ENCODE measurements around the gene PTGIS.

Gene PTGIS

DNA sequence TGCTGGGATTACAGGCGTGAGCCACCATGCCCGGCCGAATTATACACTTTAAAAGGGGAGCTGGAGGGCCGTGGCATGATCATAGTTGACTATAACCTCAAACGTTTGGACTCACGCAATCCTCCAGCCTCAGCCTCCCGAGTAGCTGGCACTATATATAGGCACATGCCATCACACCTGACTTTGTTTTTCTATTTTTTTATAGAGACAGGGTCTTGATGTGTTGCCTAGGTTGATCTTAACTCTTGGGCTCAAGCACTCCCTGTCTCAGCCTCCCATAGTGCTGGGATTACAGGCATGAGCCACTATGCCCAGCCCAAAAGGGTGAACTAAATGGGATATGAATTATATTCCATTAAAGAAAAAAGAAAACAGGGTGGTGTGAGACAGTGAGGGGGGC, 7.8 kb downstream of the PTGIS start:
- DNase-seq (ENCODE audit: low spot score), result no peak

DNA sequence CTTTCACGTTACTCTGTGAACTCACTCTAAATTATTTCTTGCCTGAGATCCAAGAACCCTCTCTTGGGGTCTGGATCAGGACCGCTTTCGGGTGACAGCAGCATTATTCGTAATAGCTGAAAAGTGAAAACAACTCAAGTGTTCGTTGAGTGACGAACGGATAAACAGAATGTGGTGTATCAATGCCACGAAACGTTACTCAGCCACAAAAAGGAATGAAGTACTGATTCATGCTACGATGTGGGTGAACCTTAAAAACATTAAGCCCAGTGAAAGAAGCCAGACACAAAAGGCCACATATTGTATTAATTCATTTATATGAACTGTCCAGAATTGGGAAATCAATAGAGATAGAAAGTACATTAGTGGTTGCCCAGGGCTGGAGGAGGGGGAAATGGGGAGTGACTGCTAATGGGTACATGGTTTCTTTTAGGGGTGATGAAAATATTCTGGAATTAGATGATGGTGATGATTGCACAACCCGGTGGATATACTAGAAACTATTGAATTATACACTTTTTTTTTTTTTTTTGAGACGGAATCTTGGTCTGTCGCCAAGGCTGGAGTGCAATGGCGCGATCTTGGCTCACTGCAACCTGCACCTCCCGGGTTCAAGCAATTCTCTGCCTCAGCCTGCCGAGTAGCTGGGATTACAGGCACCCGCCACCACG, 8.4 kb downstream of the PTGIS start:
- DNase-seq (ENCODE audit: low spot score), result no peak

DNA sequence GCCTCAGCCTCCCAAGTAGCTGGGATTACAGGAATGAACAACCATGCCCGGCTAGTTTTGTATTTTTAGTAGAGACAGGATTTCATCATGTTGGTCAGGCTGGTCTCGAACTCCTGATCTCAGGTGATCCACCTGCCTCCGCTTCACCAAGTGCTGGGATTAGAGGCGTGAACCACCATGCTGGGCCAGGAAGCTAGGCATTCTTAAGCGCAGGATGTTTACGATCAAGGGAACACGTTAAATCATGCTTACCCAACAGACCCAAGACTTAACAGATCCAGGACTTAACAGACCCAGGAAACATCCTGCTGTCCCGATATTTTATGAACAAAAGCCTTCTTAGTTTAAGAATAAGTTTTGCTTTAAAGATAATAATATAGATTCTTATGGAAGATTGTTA, 9.1 kb downstream of the PTGIS start:
- DNase-seq (ENCODE audit: low spot score), result no peak

DNA sequence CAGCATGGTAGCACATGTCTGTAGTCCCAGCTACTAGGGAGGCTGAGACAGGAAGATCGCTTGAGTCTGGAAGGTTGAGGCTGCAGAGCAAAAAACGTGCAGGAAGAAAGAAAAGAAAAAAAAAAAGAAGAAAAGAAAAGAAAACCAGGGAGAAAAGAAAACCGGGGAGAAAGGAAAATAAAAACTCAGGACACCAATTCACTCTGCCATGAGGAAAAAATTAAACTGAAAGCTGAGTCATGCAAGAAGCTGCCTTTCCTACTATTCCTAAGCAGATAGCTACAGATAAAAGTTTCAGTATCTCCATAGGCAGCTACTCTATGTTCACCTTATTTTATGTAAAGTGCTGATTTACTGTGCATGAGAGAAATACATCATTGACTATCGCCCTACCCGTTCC, 10.5 kb downstream of the PTGIS start:
- no peak for DNase-seq (ENCODE audit: low spot score)

DNA sequence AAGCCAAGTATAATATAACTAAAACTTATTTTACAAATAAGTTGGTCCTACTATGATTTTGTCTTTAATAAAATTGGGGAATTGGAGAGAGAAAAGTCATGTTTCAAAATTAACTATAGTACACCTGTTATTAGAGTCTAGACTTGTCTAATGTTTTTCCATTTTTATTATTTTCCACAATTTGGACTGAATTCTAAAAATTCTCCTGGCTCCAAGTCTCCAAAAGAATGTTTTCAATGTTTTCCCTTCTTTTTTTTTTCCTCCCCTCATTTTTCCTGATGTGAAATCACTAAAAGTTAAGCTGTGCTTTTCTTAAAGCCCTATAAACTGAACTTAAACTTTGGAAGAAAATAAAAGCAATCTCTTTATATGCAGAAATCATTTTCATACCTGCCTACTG, 11.3 kb downstream of the PTGIS start:
- DNase-seq (ENCODE audit: low spot score), result no peak

DNA sequence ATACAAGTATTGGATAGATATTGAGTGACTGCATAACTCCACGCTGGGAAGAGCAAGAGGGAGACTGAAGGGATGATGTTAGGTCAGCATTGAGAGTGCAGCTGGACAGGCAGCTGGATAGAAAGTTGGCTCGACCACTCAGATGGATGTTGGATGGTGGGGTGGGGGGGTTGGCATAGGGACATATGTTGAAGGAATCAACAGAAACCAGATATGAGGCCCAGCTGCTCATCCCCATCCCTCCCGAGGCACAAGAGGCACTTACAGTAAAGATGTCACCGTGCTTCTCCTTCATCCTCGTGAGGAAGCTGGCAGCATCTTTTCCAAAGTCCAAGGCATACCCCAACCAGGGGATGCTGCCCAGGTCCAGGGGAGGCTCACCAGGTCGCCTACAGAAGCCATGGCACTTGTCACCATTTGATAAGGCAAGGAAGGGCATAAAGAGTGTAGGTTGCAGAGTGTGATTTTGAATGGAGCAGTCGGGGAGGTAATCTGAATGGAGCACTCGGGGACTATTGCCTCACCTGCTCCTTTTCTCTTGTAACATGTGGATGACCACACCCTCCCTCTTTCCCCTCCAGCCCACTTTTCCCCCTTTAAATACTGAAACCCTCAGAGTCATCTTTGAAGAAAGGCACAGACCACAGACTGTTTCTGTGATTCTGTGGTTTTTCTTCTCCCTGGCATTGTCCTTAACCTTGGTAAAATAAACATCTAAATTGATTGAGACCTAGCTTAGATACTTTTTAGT, 18.0 kb downstream of the PTGIS start:
- no peak for DNase-seq (ENCODE audit: low spot score)

DNA sequence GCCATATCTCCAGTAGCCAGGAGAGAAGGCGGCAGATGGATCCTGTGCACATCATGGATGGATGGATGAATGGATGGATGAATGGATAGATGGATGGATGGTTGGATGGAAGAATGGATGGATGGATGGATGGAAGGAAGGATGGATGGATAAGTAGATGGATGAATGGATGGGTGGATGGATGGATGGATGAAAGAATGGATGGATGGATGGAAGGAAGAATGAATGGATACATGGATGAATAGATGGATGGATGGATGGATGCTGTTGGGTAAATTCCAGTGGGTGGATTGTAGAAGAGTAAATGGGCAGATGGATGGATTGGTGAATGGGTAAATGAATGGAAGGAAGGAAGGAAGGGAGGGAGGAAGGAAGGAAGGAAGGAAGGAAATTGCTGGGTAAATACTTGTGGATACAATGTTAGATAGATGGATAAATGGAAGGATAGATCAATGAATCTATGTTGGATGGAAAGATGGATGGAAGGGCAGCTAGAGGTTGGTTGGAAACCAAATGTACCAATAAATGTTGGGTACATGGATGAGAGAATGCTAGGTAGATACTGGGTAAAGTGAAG, 19.5 kb downstream of the PTGIS start:
- DNase-seq (ENCODE audit: low spot score), result no peak

DNA sequence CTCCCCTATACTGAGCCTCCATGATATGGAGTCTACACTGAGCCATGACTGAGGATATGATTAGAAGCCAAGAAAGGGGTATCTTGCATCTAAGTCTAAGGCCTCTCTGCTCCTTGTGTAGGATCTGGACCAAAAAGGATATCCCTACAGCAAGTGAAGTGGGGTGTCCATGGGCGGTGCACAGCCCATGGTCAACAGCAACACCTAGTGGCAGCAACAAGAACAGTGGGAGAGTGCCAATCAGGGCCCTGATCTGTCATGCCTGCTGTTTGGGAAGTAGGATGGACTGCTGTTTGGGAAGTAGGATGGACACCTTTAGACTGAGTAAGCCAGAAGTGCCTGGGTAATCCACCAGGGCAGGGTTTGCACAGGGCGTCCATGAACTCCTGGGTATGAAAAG, 22.4 kb downstream of the PTGIS start:
- no peak for DNase-seq (ENCODE audit: low spot score)

DNA sequence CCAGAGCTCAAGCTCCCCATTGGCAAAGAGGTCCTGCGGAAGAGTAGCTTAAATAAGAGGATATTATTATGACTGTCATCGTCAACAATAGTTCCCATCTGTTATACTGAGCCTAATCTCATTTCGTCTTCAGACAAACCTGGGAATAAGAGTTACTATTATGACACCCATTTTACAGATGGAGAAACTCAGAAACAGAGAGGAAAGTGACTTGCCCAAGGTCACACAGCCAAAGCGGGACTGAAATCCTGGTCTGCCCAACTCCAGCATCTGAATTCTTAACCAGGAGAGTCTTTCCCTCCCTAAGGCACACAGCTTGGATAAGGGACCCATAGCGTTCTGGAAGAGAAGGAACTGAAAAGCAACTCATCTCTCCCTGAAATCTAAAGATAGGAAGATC, 23.4 kb downstream of the PTGIS start:
- no peak for DNase-seq (ENCODE audit: low spot score)

DNA sequence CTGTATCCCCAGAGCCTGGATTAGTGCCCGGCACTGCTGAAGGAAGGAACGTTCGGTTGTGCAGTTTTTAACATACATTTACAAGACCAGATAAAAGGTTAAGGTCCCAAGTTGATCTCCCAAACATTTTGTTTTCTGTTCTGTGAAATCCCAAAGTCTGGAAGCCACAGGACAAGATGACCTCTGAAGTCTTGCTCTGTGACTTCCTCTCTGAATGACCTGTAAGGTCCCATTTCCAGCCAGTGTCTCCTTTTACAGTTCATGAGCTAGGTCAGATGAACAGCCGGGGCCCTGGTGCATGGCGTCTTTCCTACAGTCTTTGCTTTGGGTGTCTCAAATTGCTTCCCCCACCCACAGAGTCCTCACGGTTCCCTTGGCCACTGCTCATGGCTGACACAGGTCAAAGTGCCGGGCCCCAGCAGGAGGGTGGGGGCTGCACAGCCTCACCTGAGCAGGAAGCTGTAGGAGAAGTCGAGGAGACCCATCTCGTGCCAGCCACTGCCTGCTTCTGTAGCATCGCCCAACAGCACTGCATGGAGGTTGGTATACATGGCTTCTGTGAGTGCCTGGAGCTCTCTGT, 24.0 kb downstream of the PTGIS start:
- no peak for DNase-seq (ENCODE audit: low spot score)

DNA sequence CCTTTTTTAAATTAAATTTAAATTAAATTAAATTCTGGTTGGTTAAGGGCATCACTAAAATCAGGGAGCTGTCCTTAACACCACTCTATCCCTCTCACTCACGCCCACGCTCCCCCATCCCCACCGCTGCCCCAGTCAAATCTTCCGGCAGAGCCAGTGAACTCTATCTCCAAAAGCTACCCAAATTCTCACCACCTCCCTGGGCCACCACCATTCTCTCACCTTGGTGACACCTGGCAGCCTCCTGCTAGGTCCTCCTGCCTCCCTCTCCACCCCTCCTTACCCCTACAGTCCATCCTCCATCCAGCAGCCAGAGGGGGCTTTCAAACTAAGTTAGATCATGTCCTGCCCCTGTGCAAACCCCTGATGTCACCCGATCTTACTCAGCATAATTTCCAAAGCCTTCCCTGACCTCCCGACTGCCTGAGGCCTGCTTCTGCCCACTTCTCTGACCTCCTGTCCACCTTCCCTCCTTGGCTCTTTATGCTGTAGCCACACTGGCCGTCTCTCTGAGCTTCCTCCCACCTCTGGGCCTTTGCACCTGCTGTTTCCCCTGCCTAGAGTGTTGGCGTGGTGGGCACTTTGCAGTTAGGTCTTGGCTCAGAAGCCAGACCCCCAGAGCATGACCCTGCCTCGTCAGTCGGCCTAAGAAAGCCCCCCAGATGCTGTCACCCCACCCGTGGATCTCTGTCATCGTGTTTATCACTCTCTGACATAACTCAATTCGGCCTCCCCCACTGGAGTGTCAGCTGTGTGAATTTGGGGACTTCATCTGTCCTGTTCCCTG, 24.7 kb downstream of the PTGIS start:
- DNase-seq (ENCODE audit: low spot score), result no peak

DNA sequence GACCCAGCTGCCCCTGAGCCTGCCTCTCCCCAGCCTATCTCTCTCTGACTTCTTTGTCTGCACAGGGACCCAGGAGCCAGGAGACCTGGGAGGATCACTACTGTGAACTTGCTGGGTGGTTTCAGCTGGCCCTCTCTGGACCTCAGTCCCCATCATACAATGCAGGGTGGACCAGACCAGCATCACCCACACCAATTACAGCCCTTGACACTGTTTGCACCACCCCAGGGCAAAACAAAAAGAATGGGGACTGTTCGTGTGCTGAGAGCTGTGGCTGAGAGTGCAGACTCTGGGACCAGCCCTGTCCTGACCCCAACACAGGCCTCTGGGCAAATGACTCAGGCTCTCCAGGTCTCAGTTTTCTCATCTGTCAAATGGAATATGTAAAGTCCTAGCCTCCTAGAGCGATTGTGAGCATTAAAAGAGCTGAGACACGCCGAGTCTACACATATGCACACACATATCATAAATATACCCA, 25.4 kb downstream of the PTGIS start:
- no peak for DNase-seq (ENCODE audit: low spot score)

DNA sequence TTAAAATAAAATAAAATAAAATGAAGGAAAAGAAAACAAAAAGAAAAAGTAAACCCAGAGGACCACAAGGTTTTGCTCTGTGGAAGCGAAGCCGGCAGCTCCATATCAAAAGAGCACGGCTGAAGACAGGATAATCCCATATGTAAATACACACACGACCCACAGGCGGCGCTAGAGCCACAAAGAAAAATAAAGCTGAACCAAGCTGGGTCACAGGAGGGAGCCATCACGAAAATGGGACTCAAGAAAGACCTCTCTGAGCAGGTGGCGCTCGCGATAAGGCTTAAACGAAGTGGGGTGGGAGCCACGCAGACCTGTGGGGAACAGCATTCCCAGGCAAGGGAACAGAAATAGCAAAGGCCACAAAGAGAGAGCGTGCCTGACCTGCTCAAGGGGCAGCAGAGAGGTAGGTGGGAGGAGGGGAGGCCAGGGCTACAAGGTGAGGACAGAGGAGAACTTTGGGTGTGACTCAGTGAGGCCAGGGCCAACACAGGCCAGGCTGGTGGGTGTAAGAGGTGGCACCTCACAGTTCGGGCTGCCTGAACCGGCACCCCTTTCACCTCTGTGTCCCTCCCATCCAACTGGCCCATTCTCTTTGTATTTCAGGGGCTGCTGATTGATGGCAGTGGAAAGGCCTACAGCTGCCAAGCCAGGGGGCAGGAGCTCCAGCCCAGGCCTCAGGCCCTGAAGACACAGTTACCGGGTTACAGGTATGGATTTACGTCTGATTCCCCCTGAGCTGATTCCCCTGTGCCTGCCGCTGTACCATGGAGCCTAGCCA, 26.0 kb downstream of the PTGIS start:
- DNase-seq (ENCODE audit: low spot score), result peak; percentile 38

DNA sequence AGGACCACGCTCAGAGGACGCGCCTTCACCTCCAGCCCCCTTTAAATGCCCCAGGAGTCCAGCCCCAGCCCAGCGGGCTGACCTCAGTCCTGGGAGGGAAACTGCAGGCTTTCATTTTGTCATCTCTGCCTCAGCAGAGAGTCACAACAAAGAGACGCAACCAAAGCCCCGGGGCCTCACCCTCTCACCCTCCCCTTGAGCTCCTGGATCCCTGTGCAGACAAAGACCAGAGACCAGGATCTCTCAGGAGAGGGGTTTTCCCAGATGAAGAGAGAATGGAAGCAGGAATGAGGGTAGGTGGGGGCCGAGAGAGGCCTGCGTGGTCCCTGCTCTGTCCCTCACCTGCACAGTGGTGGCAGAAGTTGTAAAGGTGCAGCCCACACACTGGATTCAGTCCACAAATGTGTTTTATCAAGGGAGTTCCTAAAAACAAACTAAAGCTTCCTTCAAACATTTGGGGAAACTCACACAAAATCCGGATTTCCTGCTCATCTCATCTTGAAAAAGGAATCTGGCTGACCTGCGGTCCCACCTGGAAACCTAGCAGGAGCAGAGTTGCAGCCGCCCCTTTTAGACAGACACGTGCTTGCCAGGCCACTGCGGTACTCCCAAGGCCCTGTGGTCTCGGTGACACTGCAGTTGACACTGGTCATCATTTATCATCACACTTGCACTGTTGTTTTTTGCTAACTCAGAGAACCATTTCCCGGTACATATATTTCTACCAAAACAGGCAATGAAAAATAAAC, 27.1 kb downstream of the PTGIS start:
- DNase-seq (ENCODE audit: low spot score), result no peak

DNA sequence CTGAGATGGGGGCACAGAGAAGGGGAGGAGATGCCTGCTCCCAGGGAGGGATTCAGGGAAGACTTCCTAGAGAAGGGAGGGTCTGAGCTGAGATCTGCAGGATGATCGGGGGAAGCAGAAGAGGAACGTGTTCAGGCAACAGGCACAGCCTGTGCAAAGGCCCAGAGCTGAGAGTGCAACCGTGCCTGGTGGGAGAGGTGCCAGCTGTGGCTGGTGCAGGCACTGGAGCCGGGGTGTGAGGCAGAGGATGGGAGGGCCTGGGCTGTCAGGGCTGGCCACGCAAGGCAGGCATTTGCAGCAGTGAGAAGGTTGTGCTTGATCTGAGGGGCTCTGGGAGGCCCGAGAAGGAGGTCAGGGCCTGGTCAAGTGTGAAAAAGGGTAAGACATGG, 27.7 kb downstream of the PTGIS start:
- DNase-seq (ENCODE audit: low spot score), result no peak

DNA sequence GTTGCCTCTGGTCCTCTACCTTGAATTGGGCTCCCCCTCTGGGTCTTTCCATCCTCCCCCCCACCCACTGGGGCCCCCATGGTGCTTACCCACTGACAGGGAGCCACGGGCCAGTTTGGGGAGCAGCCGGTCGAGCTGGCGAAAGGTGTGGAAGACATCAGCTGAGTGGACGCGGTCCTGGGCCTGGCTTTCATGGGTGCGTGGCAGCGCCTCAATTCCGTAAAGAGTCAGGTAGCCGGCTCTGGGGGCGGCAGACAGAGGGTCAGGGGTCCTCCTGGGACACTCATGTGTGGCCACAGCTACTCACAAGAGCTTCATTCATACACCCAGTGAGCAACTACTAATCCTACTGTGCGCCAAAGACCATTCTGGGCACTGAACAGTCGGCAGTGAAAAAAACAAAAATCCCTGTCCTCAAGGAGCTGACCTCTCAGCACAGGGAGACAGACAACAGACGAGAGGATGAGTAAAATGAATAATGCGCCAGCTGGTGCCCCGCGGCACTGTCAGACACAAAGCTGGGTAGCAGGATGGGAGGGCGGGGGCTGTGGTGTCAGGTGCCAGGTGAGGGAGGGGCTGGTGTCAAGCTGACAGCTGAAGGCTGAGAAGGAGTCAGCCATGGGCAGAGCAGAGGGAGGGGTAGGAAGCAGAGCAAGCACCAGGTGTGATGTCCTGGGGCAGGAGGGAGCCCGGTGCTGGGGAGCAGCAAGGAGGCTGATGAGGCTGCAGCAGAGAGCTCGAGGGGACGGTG, 28.3 kb downstream of the PTGIS start:
- DNase-seq (ENCODE audit: low spot score), result no peak

DNA sequence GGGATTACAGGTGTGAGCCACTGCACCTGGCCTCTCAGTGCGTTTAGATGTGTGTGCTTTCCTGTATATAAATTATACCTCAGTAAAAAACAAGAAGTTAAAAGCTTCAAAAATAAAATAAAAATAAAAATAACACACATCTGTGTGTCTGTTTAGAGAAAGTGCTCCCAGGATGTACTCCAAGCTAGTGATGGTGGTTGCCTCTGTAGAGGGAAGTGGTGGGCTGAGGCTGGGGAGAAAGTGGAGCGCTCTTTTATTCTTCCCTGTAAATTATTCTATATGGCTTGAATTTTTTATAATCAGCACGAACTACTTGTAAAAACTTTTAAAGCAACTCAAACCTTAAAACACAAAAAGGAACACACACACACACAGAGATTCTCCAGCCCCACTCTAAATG, 29.0 kb downstream of the PTGIS start:
- DNase-seq (ENCODE audit: low spot score), result no peak

DNA sequence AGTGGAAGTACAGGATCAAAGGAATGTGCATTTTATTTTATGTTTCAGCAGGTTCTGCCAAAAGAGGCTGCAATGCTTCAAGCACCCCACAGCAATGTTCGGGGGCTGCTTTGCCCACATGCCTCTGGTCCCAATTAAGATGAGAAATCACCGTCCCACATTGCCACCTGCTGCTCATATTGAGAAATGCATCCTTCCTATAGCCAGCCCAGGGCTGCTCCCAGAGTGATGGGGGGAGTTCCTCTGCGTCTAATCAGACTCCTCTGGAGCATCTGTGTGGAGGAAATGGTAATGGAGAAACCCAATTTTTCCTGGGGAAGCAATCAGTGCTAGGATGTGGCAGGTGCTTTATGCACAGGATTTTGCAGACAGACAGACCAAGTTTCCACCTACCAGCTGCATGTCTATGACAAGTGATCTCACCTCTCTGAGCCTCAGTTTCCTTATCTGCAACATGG, 33.7 kb downstream of the PTGIS start:
- DNase-seq (ENCODE audit: low spot score), result peak; percentile 36

DNA sequence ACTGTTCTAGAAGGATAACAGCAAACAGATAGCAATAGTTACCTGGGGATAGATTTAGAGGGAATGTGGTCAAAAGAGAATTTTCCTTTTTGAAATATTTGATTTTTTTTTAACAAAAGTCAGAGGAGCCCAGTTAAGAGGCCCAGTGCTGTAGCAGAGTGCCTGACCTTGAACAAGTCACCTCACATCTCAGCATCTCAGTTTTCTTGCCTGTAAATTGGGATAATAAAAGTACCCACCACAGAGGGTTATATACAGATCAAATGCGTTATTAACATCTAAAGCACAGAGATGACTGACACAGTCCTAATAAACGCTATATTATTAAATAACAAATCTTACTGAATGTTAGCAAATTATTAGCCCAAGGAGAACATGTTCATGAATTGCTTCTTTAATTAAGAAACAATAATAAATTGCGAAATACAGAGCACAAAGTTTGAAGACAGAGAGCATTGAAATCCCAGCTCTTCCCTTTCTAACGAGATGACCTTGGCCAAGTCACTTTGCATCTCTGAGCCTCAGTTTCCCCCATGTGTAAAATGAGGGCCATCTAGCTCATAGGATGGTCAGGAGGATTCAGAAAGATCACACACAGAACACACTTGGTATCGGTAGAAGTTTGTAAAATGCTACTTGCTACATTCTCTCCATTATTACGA, 35.5 kb downstream of the PTGIS start:
- no peak for DNase-seq (ENCODE audit: low spot score)
